Epidermal melanocyte (primary cell): ENCODE data around the gene GMDS.

Experiments used
- DNase-seq: peaks from one replicate; pipeline ENCODE4 v3.0.0; 2011; ENCODE audit warnings: low spot score; ENCODE audit not compliant: insufficient read length

The GMDS gene

DNA sequence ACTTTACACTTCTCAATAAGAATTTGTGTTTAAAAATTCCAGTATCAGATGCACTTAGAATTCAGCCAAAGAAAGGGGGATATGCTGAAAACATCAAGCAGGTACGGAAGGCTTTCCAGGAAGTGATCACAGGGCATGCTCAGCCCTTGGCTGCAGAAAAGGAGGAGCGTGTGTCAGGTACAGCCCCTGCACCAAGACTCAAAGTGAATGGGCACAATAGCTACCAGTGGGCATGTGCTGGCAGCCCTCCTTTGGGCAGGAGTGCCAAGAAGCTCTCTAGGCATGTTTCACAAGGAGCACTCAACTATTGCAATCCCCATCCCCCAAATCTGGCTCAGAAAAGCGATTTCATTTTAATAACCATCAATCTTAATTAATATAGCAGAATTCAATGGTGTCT, 298.8 kb downstream of the GMDS start:
- no peak for DNase-seq

GRCh38 chr6:1945235-1945832, 300.1 kb downstream of the GMDS start:
- DNase-seq, result no peak

GRCh38 chr6:1942834-1943233, 302.6 kb downstream of the GMDS start:
- DNase-seq, result no peak

DNA sequence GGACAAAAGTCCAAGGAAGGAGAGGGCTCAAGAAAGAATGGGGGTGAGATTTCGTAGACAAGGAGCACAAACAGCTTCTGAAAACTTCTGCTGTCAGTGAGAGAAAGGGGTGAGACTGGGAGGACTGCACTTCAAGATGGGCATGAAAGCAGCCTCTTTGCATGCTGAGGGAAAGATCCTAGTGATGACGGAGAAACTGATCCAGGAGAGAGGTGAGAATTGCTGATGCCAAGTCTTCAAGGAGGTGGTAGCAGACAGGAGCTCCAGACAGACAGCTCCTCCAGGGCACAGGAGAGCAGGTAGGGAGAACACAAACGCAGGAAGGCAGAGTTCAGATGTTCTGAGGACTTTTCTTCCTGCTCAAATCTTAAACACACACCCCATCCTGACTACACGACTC, 303.9 kb downstream of the GMDS start:
- DNase-seq, result no peak

DNA sequence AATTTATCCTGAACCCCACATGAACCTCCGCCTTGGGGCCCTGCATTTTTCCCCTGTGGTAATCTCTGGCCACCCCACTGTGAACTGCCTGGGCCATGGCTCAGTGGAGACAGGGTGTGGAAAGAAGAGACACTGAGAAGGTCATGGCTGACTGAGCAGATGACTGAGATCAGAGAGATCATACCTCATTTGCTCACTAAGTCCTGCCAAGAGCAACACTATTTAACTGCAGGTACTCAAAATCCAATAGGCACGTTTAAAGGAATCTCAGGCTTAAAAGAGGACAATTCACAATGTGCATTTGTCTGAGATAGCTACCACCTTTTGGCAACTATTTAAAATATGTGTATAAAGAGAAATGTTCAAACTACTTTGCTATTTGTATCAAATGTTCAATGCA, 305.0 kb downstream of the GMDS start:
- DNase-seq, result no peak

DNA sequence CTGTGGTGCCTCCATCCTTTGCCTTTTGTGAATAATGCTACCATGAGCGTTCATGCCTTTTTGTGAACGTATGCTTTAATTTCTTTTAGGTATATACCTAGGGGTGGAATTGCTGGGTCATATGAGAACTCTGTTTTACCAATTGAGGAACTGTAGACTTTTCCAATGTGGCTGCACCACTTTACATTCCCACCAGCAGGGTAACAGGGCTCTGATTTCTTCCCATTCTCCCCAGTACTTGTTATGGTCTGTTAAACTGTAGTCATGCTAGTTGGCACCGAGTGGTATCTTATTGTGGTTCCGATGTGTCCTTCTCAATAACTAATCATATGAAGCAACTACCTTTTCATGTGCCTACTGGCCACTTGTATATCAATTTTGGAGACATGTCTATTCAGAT, 312.1 kb downstream of the GMDS start:
- DNase-seq, result no peak

DNA sequence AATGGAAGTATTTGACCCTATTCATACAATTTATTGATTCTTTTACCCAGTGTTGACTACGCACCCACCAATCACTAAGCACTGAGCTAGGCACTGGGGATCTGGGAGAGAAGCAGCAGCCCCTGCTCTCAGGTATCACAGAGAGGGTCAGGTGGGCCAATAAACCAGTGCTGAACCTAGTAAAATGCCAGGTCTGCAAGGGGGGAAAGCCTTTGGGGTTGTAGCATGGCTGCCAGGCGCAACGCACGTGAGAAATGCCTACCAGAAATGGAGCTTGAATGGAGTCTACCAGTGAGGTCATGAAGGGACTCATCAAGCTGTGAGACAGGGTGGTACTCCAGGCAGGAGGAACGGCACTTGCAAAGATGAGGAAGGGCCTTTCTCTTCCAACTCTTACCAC, 313.6 kb downstream of the GMDS start:
- no peak for DNase-seq

- no peak for DNase-seq
These were observed 315.0 kb downstream of the GMDS start for GRCh38 chr6:1930356-1930755.

DNA sequence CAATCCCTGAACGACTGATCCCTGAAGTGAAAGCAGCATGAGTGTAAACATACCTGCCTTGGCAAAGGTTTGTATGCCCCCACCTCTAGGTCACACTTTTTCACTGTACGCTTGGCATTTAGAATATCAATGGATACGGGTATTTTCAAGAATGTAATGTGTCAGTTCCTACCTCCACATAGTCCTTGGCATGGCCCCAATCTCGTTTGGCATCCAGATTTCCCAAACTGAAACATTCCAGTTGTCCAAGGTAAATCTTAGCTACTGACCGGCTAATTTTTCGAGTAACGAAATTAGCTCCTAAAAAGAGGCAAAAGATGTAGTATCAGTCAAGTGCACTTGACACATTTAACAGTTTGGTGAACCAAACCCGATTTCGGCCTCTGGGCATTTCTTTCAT, 315.5 kb downstream of the GMDS start:
- DNase-seq, result no peak

- DNase-seq, result no peak
These were observed 319.5 kb downstream of the GMDS start for GRCh38 chr6:1925743-1926430.

- DNase-seq, result no peak
These were observed 322.0 kb downstream of the GMDS start for GRCh38 chr6:1923449-1923848.

DNA sequence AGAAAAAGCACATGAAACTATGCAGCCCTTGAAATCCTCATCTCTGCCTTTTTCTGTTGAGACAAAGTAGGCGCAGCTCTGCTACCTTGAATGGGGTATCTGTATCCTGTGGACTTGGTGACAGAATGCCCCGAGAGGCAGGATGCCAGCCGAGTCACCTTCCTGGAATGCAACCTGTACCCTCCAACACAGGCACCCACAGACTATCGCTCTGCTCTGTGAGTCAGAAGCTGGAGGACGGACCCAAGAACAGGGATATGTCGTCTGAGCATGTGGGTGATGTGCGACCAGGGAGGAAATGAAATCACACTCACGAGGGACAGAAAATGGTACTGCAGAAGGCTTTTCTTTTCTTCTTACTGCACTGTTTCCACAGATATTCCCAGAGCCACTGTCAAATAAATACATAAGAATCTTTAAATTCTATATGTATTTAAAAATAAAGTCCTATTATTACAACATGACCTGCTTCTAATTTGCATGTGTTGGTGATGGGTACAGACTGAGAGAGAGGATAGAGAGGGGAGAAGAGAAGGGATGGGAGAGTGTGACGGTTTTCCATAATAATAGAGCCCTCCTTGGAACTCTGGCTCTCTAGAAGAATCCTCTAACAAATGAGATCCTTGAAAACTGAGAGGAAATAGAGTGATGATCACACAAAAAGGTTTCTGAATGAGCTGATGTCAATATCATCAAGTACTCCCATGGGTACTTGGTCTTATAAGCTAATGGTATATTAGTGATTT, 327.6 kb downstream of the GMDS start:
- DNase-seq, result no peak

- no peak for DNase-seq
These were observed 328.9 kb downstream of the GMDS start for GRCh38 chr6:1916334-1917070.

GRCh38 chr6:1915226-1915625, 330.2 kb downstream of the GMDS start:
- DNase-seq, result no peak

DNA sequence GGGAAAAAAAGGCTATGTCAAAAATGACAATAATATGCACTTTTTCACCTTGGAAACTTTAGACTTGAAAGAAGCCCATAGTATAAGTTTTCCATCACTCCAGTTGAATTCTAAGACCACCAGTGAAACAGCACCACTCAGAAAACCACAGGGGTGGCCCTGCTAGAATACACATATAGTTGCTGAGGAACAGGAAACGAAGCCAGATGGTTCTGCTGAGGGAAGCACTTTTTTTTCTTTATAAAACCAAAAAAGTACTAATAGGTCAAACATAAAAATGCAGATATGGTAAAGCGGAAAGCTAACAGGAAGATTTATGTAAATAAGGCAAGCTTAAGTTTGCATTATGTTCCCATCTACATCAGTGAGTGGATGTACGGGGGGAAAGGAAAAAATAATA, 331.8 kb downstream of the GMDS start:
- DNase-seq, result no peak

GRCh38 chr6:1912731-1913130, 332.7 kb downstream of the GMDS start:
- DNase-seq, result no peak

GRCh38 chr6:1911474-1911873, 333.9 kb downstream of the GMDS start:
- DNase-seq, result no peak

GRCh38 chr6:1910621-1911407, 334.6 kb downstream of the GMDS start:
- DNase-seq, result no peak

DNA sequence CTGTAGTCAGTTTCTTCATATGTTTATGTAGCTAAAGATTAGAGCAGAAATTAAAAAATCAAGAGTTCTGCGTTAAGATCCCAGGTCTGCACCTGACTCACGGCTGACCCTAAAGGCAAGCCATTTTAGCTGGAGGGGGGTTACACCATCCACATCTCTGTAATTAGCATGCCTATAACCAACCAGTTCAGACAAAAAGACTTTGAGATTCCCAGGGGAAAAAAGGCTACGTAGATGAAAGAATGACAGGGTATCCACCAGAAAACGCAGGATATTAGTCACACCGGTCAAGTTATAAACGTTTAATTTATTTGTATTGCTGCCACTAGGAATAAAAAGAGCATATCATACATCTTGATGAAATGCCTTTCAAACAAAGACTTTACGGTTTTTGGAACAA, 336.6 kb downstream of the GMDS start:
- DNase-seq, result no peak

DNA sequence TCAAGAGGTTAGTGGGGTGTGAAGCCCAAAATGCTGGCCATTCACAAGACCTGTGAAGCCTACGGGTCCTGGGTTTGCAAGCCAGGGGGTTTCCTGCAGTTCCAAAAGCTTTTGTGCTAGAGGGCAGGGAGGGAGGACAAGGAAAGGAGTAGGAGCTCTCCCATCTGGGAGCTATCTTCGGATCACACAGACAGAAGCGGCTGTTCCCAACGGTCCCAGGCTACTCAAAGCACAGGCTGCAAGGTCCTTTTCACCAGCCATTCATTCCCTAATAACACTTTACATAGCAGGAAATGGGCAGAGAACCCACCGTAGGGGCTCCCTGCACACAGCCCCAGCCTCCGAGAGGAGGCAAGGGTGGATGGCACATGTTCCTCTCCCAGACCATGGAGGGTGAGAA, 338.8 kb downstream of the GMDS start:
- DNase-seq, result no peak

GRCh38 chr6:1906014-1906413, 339.4 kb downstream of the GMDS start:
- no peak for DNase-seq
